AG09309 (cell line): Measurements from ENCODE around the gene VEPH1.
"Not testable (repeated sequence)": the region's sequence is repeated elsewhere in the genome, so short reads cannot be mapped to it uniquely, and the experiment has no call there.

Experiments
- DNase-seq: peaks from one replicate; pipeline ENCODE4 v3.0.0-alpha.2; 2010; ENCODE audit warnings: low read depth
- H3K4me3 ChIP-seq: 2 replicates; pipeline ENCODE4 v1.5.1; 2011; ENCODE audit warnings: mild to moderate bottlenecking, low read depth, low read length, moderate library complexity; ENCODE audit not compliant: control insufficient read depth
- TF ChIP-seq, protein P1 (sequence below): IDR thresholded peaks from 2 replicates; pipeline ENCODE4 v1.5.1; 2011; ENCODE audit warnings: mild to moderate bottlenecking, low read depth, low read length, inconsistent platforms; ENCODE audit not compliant: insufficient read depth, control insufficient read depth; ENCODE audit errors: missing control alignments

Gene VEPH1

DNA sequence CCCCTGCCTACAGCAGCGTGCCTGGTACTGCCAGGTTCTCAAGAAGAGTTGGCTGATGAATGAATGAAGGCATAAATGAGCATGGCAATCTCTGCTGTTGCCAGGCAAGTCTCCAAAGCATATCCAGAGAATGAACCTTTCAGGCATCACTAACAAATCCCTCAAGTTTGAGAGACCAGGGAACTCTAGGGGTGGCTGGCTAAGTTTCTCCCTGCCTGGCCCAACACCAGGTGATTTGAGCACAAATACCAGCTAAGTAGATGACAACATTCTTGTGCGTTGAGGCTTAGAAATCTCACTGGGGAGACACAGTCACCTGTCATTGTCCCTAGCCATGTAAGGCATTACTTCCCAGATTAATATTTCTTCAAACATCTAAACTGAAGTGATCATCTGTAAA is 147.9 kb downstream of the VEPH1 start:
- no peak overlapping the region for H3K4me3 ChIP-seq
- TF ChIP-seq, protein P1, sequence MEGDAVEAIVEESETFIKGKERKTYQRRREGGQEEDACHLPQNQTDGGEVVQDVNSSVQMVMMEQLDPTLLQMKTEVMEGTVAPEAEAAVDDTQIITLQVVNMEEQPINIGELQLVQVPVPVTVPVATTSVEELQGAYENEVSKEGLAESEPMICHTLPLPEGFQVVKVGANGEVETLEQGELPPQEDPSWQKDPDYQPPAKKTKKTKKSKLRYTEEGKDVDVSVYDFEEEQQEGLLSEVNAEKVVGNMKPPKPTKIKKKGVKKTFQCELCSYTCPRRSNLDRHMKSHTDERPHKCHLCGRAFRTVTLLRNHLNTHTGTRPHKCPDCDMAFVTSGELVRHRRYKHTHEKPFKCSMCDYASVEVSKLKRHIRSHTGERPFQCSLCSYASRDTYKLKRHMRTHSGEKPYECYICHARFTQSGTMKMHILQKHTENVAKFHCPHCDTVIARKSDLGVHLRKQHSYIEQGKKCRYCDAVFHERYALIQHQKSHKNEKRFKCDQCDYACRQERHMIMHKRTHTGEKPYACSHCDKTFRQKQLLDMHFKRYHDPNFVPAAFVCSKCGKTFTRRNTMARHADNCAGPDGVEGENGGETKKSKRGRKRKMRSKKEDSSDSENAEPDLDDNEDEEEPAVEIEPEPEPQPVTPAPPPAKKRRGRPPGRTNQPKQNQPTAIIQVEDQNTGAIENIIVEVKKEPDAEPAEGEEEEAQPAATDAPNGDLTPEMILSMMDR = no peak
- no peak for DNase-seq

DNA sequence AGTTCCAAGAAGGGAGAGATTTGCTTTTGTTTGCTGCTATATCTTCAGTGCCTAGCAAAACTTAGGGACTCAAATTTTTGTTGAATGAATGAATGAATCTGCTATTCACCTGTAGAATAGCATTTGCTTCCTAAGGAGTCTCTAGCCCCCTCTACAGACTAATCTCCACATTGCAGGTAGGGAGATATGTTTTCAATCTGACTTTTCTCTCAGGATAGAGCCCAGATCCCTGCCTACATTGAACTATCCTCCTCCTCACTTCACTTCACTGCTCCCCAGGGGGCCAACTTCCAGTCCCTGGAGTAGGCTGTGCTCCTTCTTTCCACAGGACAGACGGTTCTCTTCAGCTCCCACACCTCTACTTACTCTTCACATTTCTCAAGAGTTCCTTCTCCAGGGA is 148.5 kb downstream of the VEPH1 start:
- DNase-seq = no peak
- TF ChIP-seq, protein P1 = peak; percentile 57
- no peak overlapping the region for H3K4me3 ChIP-seq

DNA sequence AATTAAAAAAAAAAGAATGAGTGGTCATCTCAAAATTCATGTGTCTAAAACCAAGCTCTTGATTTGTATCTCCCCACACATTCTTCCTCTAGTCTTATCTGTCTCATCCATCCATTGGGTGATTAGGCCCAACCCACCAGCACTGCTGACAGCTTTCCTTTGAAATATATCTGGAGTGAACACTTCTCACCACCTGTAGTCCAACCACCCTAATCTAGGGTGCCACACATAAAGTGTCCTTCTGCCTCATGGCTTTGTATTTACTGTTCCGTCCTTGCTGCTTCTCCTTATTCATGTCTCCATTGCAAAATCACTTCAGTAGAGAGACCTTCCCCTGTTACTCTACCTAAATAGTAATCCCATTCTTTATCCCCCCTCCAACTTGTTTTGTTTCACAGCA is 149.0 kb downstream of the VEPH1 start:
- TF ChIP-seq, protein P1 = no peak
- no peak for DNase-seq
- no peak overlapping the region for H3K4me3 ChIP-seq

DNA sequence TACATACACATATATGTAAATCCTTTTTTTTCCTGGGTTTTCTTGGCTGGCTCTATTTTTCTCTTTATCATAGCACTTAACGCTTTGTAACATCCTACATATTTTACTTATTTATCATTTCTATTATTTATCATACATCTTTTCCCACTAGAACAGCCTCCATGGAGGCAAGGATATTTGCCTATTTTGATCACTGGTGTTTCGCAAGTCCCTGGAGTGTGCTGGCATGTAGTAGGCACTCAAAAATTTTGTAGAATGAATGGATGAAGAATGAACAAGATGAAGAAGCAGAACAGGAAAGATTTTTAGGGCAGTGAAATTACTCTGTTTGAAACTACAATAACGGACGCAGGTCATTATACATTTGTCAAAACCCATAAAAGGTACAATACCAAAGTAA is 149.6 kb downstream of the VEPH1 start:
- TF ChIP-seq, protein P1 = no peak
- no peak for DNase-seq
- no peak overlapping the region for H3K4me3 ChIP-seq

DNA sequence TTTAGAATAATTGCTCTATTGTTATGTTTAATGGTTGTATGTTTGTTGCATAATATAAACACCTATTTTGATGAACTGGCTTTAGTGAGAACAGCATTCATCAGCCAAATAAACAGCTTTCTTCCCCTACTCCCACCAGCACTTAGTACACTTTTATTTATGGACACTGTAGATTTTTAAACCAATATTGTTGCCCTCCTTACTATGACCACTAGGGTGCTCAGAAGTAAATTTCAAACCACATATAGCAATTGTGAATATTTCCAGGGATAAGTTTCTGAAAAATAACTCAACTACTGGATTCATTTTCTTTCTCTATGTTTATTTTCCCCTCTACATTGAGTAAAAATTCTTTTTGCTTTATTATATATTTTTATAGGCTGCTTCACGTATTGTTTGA is 151.2 kb downstream of the VEPH1 start:
- TF ChIP-seq, protein P1 = peak; percentile 15
- no peak for DNase-seq
- no peak overlapping the region for H3K4me3 ChIP-seq

DNA sequence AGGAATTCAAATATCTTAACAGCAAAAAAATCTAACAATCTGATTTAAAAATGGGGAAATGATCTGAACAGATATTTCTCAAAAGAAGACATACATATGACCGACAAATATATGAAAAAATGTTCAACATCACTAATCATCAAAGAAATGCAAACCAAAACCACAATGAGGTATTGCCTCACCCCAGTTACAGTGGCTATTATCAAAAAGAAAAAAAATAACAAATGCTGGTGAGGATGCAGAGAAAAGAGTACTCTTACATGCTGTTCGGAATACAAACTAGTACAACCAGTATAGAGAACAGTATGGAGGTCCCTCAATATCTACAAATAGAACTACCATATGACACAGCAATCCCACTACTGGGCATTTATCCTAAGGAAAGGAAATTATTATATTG is 152.6 kb downstream of the VEPH1 start:
- not testable (repeated sequence) for H3K4me3 ChIP-seq, DNase-seq

DNA sequence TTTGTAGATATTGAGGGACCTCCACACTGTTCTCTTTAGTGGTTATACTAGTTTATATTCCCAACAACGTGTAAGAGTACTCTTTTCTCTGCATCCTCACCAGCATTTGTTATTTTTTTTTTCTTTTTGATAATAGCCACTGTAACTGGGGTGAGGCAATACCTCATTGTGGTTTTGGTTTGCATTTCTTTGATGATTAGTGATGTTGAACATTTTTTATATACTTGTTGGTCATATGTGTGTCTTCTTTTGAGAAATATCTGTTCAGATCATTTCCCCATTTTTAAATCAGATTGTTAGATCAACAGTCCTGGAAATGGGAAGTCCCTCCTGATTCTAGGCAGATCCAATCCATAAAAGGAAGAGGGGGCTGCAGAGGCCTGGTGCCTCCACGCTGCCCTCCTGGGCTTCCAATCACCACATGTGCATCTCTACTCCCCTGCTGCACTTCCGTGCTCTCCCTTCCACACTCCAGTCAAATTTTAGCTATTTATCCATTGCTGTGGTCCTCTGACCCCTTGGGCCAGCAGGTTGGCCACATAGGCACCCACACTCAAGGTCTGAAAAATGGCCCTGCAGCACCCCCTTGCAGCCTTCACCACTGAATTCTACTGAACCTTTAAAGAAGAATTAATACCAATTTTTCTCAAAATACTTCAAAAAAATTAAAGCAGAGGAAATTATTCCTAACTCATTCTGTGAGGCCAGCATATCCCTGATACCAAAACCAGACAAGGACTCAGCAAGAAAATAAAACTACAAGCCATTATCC is 154.7 kb downstream of the VEPH1 start:
- DNase-seq, H3K4me3 ChIP-seq: not testable (repeated sequence)

DNA sequence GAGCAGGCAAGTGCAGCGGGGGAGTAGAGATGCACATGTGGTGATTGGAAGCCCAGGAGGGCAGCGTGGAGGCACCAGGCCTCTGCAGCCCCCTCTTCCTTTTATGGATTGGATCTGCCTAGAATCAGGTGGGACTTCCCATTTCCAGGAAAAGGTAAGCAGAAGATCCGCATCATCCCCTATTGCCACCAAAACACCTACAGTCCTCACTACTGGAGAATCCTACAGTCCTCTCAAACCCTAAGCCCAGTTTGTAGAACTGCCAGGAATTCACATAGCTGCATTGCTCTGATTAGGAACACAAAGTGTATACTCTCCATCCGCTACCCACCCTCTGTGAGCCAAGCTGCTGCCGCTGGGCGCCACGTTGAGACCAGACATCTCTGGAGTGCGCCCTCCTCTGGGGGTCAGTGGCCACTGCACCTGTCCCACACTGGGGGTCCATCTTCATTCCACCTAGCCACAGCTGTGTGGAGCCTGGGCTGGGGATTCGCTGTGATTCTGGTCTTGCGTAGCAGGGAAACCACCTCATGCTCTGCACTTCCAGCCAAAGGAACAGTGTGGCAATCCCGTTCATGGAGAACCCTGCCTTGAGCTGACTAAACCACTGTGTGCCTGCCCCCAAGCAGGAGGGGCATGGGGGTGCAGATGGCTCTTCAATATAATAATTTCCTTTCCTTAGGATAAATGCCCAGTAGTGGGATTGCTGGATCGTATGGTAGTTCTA is 155.5 kb downstream of the VEPH1 start:
- TF ChIP-seq, protein P1 = peak; percentile 41
- H3K4me3 ChIP-seq = no peak overlapping the region
- DNase-seq = no peak
